ENCODE measurements around the gene ESPN.

DNA sequence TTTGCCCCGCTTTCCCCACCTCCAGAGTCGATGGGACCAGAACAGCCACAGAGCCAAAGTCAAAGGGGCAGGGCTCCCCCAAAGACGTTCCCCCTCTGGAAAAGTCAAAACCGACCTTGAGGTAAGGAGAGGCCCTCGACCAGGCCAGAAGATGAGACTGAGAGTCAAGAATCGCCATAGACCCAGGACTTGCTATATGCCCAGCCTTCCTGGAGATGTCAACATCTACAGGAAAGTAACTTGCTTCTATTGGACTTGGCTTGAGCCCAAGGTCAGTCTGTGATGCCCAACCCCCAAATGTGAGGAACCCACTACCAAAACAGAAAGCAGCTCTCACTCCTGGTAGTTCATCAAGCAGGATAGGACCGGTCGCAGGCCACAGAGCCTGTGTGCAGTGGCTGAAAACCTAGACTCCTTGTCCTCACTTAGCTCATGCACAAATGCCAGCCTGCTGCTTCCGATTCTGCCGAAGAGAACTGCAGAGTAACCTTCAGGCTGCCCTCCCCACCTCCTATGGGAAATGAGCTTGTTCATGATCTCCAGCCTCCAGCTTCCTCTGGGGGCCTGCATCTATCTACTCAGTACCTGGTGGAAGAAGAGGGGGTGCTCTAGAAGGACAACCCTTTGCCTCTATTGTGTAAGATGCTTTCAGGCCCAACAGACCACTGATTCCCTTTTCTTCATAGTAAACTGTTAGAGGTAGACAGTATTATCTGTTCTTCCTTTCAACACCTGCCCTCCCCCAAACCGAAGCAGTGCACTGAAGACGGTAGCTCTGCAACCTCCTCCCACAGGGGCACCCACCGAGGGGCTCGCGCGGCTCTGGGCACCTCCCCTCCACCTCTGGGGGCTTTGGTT, 32.4 kb upstream of the ESPN start:
- TF ChIP-seq CTCF (IDR thresholded peaks at IDR 0.05 in 8 of 11, conservative IDR thresholded peaks at IDR 0.05 in 3 of 11) (no peak), POLR2A (IDR thresholded peaks at IDR 0.05) (no peak)

All from spleen (tissue), 7 donors.